Measurements from ENCODE around the gene CCND3.

The CCND3 gene

DNA sequence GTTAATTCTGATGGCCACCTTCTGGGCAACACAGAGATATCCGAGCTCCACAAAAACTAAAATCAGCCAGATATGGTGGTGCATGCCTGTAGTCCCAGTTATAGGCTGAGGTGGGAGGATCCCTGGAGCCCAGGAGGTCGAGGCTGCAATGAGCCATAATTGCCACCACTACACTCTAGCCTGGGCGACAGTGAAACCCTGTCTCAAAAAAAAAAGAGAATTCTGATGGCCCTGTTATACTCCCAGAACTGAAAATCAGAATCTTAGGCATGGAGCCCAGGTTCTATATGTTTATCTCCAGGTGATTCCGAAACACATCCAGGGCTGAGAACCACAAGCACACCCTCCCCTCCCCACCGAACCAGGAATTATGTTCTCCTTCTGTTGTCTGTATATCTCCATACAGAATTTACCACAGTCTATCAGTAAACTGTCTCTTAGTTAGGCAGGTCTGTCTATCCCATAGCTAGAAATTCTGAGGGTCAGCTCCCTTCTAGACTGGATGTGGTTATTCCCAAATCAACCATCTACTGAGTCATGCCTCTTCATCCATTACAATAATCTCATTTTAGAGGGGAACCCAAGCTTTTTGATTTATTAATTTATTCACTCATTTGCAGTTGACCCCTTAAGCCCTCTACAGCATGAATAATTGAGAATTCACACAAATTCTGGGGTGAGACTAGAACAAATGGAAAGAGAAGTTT, 24.8 kb upstream of the CCND3 start:
- Histone ChIP-seq H3K36me3 (ENCODE audit: insufficient read depth, low read length) (no peaks in the 10 kb centered on the region), H3K9me2 (replicated peaks; ENCODE audit: low read depth, low read length) (no peaks in the 10 kb centered on the region), H3K4me2 (ENCODE audit: low read depth, low read length, poor library complexity, severe bottlenecking) (no peak overlapping the region)

DNA sequence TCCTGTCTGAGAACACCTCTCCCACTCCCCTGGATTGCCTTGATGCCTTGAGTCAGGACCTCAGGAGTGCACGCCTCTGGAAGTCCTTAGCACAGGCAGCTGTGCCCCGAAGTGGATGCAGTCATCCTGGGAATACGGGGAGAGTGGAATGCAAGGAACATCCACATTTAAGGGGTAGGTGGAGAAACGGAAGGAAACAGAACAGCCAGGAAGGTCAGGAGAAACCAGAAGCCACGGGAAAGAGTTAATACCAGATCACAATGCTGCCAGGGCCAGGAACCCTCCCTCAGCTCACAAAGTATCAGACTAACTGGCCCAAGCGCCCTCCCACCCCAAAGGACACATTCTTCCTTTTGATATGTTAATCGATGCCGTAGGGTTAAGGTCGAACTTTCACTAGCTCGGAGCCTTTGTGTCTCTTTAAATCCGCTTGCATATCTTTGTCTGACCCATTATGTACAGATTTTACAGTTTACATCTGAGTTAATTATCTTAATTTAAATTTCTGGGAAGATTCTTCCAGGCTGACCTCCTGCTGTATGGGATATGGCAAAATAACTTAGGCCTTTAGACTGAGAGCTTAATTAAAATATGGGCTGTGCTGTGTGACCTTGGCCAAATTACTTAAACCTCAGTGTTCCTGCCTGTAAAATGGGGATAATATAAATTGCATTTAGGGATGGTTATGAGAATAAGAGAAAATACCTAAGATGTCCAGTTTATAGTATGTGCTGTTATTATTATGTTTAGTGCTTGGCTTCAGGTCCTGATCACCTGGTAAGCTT, 24.0 kb upstream of the CCND3 start:
- no peak overlapping the region for H3K4me3 ChIP-seq (ENCODE audit: low read length, poor library complexity, severe bottlenecking)
- peaks cover 15% of the 10 kb centered on the region for H3K4me1 ChIP-seq (ENCODE audit: insufficient read depth, low read length, poor library complexity, severe bottlenecking)
- TF ChIP-seq EZH2phosphoT487 (IDR thresholded peaks at IDR 0.05; ENCODE audit: borderline replicate concordance) = no peak
- TF ChIP-seq, protein P1, sequence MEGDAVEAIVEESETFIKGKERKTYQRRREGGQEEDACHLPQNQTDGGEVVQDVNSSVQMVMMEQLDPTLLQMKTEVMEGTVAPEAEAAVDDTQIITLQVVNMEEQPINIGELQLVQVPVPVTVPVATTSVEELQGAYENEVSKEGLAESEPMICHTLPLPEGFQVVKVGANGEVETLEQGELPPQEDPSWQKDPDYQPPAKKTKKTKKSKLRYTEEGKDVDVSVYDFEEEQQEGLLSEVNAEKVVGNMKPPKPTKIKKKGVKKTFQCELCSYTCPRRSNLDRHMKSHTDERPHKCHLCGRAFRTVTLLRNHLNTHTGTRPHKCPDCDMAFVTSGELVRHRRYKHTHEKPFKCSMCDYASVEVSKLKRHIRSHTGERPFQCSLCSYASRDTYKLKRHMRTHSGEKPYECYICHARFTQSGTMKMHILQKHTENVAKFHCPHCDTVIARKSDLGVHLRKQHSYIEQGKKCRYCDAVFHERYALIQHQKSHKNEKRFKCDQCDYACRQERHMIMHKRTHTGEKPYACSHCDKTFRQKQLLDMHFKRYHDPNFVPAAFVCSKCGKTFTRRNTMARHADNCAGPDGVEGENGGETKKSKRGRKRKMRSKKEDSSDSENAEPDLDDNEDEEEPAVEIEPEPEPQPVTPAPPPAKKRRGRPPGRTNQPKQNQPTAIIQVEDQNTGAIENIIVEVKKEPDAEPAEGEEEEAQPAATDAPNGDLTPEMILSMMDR (conservative IDR thresholded peaks at IDR 0.05; ENCODE audit: low read length) = no peak
- no peak overlapping the region for H2AFZ ChIP-seq (ENCODE audit: low read length)
- H3K9me2 ChIP-seq (replicated peaks; ENCODE audit: low read depth, low read length) = no peaks in the 10 kb centered on the region
- H3K27me3 ChIP-seq (ENCODE audit: insufficient read depth, low read length, poor library complexity, severe bottlenecking) = no peaks in the 10 kb centered on the region
- H3K79me2 ChIP-seq (ENCODE audit: insufficient read depth, low read length) = no peaks in the 10 kb centered on the region
- no peaks in the 10 kb centered on the region for H3F3A ChIP-seq (ENCODE audit: low read depth)
- no peaks in the 10 kb centered on the region for H3K36me3 ChIP-seq (ENCODE audit: insufficient read depth, low read length)
- no peaks in the 10 kb centered on the region for H4K20me1 ChIP-seq (ENCODE audit: insufficient read depth, low read length, poor library complexity, severe bottlenecking)
- no peaks in the 10 kb centered on the region for H3K9me3 ChIP-seq (ENCODE audit: insufficient read depth, low read depth, low read length)
- no peak overlapping the region for H3K4me2 ChIP-seq (ENCODE audit: low read depth, low read length, poor library complexity, severe bottlenecking)
- no peak overlapping the region for H3K9ac ChIP-seq (ENCODE audit: low read depth, low read length, poor library complexity, severe bottlenecking)

More for the DNA sequence above, 24.8 kb upstream of the CCND3 start:
- H3K27me3 ChIP-seq (ENCODE audit: insufficient read depth, low read length, poor library complexity, severe bottlenecking) = no peaks in the 10 kb centered on the region
- H3K4me1 ChIP-seq (ENCODE audit: insufficient read depth, low read length, poor library complexity, severe bottlenecking) = peaks cover 17% of the 10 kb centered on the region
- H3K9ac ChIP-seq (ENCODE audit: low read depth, low read length, poor library complexity, severe bottlenecking) = no peak overlapping the region
- H3K9me3 ChIP-seq (ENCODE audit: insufficient read depth, low read depth, low read length) = no peaks in the 10 kb centered on the region
- H4K20me1 ChIP-seq (ENCODE audit: insufficient read depth, low read length, poor library complexity, severe bottlenecking) = no peaks in the 10 kb centered on the region
- no peak overlapping the region for H3K4me3 ChIP-seq (ENCODE audit: low read length, poor library complexity, severe bottlenecking)
- H3F3A ChIP-seq (ENCODE audit: low read depth) = no peaks in the 10 kb centered on the region
- no peaks in the 10 kb centered on the region for H3K79me2 ChIP-seq (ENCODE audit: insufficient read depth, low read length)
- TF ChIP-seq, protein P1 (conservative IDR thresholded peaks at IDR 0.05; ENCODE audit: low read length) = no peak
- TF ChIP-seq EZH2phosphoT487 (IDR thresholded peaks at IDR 0.05; ENCODE audit: borderline replicate concordance) = no peak
- no peak overlapping the region for H2AFZ ChIP-seq (ENCODE audit: low read length)

DNA sequence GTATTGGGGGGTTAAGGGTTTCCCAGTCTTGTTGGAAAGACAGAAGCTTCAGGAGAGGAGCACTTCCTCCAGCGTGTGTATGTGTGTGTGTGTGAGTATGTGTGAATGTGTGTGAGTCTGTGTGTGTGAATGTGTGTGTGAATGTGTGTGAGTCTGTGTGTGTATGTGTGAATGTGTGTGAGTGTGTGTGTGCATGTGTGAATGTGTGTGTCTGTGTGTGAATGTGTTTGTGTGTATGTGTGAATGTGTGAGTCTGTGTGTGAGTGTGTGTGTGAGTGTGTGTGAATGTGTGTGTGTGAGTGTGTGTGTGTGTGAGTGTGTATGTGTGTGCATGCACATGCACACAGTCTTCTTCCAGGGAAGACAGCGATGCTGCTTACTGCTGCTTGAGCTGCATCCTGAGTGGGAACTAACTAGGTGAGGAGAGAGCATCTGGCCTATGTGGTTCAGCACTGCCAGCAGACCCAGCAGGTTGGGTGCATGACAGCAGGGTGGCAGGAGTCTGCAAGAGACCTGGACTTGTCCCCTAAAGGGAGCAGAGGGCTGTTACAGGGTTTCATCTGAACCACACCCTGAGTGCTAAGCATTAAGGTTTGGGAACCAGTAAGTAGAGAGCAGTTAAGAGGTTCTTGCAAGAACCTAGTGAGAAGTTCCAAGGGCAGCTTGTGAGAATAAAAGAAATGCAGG, 22.7 kb upstream of the CCND3 start:
- peaks cover 11% of the 10 kb centered on the region for H3K4me1 ChIP-seq (ENCODE audit: insufficient read depth, low read length, poor library complexity, severe bottlenecking)
- TF ChIP-seq EZH2phosphoT487 (IDR thresholded peaks at IDR 0.05; ENCODE audit: borderline replicate concordance) = no peak
- TF ChIP-seq, protein P1 (conservative IDR thresholded peaks at IDR 0.05; ENCODE audit: low read length) = no peak; the same call in 1 of the 2 replicates
- no peak overlapping the region for H3K4me3 ChIP-seq (ENCODE audit: low read length, poor library complexity, severe bottlenecking)
- H3K9me2 ChIP-seq (replicated peaks; ENCODE audit: low read depth, low read length) = no peaks in the 10 kb centered on the region
- no peak overlapping the region for H2AFZ ChIP-seq (ENCODE audit: low read length)
- H3K79me2 ChIP-seq (ENCODE audit: insufficient read depth, low read length) = no peaks in the 10 kb centered on the region
- no peaks in the 10 kb centered on the region for H3F3A ChIP-seq (ENCODE audit: low read depth)
- H3K9ac ChIP-seq (ENCODE audit: low read depth, low read length, poor library complexity, severe bottlenecking) = no peak overlapping the region
- no peaks in the 10 kb centered on the region for H3K27me3 ChIP-seq (ENCODE audit: insufficient read depth, low read length, poor library complexity, severe bottlenecking)
- H3K9me3 ChIP-seq (ENCODE audit: insufficient read depth, low read depth, low read length) = no peaks in the 10 kb centered on the region
- H3K4me2 ChIP-seq (ENCODE audit: low read depth, low read length, poor library complexity, severe bottlenecking) = no peak overlapping the region
- no peaks in the 10 kb centered on the region for H3K36me3 ChIP-seq (ENCODE audit: insufficient read depth, low read length)
- H4K20me1 ChIP-seq (ENCODE audit: insufficient read depth, low read length, poor library complexity, severe bottlenecking) = no peaks in the 10 kb centered on the region

Data from Loucy (cell line).